Fibroblast of lung (primary cell): ENCODE results near the gene NEURL1B.

Experiments used
- CTCF ChIP-seq, 2 donors: IDR thresholded peaks in 1 of 2; conservative IDR thresholded peaks in 1 of 2; 1 replicate in 1 of 2; 2 replicates in 1 of 2; pipeline ENCODE4 v1.5.1; 2011 to 2012; ENCODE audit warnings: low read length in 2 of 2, control low read depth in 1 of 2, inconsistent platforms in 1 of 2, low read depth in 1 of 2, mild to moderate bottlenecking in 1 of 2
- EZH2 ChIP-seq: IDR thresholded peaks from 2 replicates; pipeline ENCODE4 v1.5.1; 2012; ENCODE audit warnings: low read length, control low read depth, mild to moderate bottlenecking; ENCODE audit errors: missing control alignments

DNA sequence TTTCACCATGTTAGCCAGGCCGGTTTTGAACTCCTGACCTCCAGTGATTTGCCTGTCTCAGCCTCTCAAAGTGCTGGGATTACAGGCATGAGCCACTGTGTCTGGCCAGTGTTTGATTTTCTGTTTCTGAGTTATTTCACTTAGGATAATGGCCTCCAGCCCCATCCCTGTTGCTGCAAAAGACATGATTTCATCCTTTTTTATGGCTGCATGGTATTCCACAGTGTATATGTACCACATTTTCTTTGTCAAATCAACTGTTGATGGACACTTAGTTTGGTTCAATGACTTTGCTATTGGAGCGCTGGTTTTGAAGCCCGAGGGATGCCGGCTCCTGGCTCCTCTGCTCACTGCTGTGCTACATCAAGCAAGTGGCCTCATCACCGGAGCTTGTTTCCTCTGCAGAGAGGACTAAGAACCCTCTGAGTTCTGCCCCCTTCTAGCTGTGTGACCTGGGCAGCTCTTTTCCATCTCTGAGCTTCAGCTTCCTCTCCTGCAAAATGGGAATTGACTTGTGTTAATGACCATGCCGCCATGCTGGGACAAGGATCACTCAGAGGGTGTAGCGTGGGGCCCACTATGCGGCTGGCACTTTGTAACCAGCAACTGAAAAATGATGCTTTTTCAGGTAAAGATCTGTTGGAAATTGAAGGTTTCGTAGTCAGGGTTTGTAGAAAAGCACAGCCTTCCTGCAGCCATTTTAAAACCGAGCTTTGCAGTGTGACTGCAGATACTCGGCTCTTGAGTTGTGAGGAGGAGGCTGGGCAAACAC is 4.6 kb upstream of the NEURL1B start:
- TF ChIP-seq CTCF (conservative IDR thresholded peaks at IDR 0.05 in 1 of 2, IDR thresholded peaks at IDR 0.05 in 1 of 2; ENCODE audit: low read depth in 1 of 2, low read length in 2 of 2) (no peak), EZH2 (no peak)
